GM19043 (cell line): Measurements from ENCODE around the gene ATP6V0B.

Experiments
- ATAC-seq: cut with Tn5 transposase; IDR thresholded peaks from one replicate; pipeline ENCODE4 v1.9.1; 2021; ENCODE audit warnings: low read depth; ENCODE audit not compliant: unreplicated experiment

The ATP6V0B gene

GRCh38 chr1:43997295-43997999, 22.7 kb downstream of the ATP6V0B start:
- ATAC-seq = no peak

DNA sequence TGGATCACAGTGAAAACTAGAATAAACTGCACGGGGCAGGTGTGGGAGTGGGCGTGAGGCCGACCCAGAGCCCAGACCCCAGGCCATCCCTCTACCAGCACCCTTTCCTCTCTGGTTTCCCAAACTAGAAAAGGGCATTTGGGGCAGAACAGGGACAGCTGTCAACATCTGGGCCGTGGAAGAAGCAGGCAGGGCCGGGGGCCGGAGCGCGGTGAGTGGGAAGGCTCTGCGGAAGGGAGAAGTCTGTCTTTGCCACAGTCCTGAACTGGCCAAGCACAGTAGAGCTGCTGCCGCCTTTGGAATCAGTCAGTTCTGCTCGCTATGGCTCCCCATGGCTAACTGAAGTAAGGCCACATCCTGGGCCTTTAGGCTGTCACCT, 23.2 kb downstream of the ATP6V0B start:
- no peak for ATAC-seq

DNA sequence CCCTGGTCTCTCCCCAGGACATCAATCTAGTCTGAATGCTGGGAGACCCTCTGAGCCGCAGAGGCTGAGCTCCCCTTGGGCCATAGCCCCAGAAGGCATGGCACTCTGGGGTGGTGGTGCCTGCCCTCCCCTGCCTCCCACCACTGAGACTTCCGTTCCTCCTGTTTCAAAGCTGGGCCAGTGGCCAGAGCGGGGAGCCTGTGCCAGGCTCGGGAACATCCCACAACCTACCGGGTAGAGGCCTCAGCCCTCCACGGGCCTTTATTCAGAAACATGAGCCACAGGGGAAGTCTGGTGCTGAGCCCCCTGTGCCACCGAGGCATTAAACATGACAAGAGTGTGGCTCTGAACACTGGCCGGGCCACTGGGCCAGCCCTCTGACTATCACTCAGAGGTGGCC, 24.7 kb downstream of the ATP6V0B start:
- no peak for ATAC-seq

- no peak for ATAC-seq
These were observed 25.4 kb downstream of the ATP6V0B start for GRCh38 chr1:44000122-44000665.

DNA sequence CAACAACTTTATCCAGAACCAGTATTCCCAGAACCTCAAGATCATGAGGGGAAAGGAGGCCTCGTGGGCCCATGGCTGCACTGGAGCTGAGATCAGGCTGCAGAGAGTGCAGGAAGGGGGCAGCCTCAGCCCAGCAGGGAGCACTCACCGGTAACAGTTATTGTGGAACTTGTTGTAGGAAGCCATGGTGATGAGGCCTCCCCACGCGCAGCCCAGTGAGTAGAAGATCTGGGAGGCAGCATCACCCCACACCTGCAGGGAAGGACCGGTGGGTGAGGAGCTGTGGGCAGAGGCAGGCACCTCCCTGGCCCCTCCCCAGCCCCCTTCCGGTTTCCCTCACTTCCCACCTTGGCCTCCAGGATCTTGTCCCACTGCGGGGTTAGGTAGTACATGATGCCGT, 27.4 kb downstream of the ATP6V0B start:
- ATAC-seq = no peak

GRCh38 chr1:44002606-44003157, 27.9 kb downstream of the ATP6V0B start:
- ATAC-seq = no peak

GRCh38 chr1:44008259-44008658, 33.5 kb downstream of the ATP6V0B start:
- ATAC-seq = no peak

GRCh38 chr1:44010935-44011471, 36.2 kb downstream of the ATP6V0B start:
- ATAC-seq = no peak

- no peak for ATAC-seq
These were observed 37.6 kb downstream of the ATP6V0B start for GRCh38 chr1:44012404-44012803.

GRCh38 chr1:44012941-44013609, 38.3 kb downstream of the ATP6V0B start:
- ATAC-seq = no peak

- no peak for ATAC-seq
These were observed 39.2 kb downstream of the ATP6V0B start for GRCh38 chr1:44013949-44014348.

- no peak for ATAC-seq
These were observed 39.8 kb downstream of the ATP6V0B start for GRCh38 chr1:44014365-44015104.

DNA sequence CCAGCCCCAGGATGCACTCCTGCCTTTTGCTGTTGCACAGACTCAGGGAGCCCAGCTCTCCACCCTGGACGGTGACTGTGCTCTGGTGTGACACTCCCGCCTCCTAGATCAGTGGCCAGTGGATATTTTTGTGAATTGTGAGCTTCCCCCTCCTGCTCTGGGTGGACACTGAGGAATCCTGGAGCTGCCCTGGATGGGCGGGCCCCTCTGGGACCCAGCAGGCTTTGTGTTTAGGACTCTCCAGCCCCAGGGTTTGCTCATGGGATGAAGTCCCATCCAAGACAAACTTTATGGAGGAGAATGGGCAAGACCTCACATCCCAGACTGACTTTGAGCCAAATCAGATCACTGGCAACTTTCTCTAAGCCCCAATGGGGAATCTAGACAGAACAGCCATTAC, 40.4 kb downstream of the ATP6V0B start:
- no peak for ATAC-seq

DNA sequence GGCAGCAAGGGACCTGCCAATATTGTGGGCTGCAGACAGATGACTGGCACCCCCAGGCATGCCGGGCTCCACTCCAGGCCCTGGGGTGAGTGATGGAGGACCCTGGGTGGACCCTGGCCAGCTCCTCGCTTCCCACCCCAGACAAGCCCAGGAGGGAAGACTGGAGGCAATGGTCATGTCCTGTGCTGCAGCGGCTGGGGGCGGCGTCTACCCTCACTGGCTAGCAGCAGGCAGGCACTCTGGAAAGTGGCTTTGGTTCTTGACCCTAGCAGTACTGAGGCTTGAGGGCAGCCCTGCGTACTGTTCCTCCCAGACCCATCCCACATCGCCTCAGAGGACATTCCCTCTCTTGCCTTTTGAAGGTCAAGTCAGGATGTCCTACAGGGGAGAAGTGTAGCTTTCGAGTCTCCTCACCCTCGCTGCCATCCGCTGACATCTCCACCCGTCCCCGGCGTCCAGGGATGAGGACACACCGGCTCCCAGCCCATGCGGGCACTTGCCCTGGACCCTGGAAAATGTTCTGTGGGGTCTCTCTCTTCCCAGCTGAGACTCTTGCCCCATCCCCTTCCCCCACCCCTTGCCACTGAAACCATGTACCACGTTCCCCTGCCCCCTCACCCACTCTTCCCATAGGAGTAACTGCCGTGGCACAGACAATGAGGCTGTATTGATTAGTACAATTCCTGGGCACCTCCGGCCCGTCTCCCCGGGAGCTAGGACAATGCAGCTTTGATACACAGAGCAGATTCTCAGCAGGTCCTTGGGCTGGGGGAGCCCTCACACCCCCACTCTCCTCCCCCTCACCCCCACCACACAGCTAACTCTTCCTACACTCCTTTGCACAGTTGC, 41.5 kb downstream of the ATP6V0B start:
- ATAC-seq = no peak

DNA sequence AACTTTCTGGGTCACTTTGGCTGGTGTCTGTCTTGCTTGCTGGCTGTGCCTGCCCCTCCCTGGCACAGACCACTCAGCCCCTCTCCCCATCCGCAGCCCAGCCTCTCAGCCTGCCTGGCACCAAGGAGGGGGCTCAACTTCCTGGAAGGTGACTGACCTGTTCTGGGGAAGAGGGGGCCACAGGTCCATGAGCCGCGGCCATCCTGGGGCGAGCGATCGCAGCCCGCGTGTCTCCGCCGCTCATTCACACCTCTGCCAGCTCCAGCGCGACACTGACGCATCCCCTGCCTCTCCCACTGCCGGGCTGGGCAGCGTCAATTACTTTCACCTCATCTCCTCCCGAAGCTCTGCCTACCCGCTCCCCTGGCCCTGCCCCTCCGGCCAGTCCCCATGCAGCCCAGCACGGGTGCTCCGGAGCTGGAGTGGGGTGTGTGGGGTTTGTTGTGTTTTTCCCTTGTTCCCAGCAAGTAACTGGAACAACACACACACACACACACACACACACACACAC, 42.2 kb downstream of the ATP6V0B start:
- no peak for ATAC-seq

GRCh38 chr1:44019466-44019948, 44.7 kb downstream of the ATP6V0B start:
- no peak for ATAC-seq

DNA sequence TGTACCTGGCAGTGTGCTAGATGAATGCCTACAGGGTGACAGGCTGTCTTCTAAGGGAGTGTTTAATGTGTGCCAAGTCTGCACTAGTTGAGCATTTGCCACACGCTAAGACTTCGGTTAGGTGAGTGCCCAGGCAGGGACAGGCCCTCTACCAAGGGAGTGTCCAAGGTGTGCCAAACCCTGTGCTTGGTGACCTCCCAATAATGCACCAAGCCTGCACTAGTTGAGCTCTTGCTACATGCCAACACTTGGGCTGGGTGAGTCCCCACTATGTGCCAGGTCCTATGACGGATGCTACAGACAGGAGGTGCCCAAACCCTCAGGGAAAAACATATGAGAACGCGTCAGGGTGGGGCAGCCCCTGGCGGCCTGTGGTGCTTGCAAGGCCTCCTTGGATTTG, 45.7 kb downstream of the ATP6V0B start:
- ATAC-seq = no peak

- no peak for ATAC-seq
These were observed 46.4 kb downstream of the ATP6V0B start for GRCh38 chr1:44021156-44021555.

- no peak for ATAC-seq
These were observed 47.0 kb downstream of the ATP6V0B start for GRCh38 chr1:44021581-44022321.
